GM19397 (cell line): Measurements from ENCODE around the gene HEMGN.

Source experiments
- ATAC-seq: cut with Tn5 transposase; IDR thresholded peaks from one replicate; pipeline ENCODE4 v1.9.1; 2021; ENCODE audit warnings: mild to moderate bottlenecking, moderate library complexity; ENCODE audit not compliant: unreplicated experiment

Gene HEMGN

GRCh38 chr9:97933297-97933998 lies 4.5 kb downstream of the HEMGN start:
- ATAC-seq, result no peak

GRCh38 chr9:97930972-97931371 lies 7.0 kb downstream of the HEMGN start:
- no peak for ATAC-seq

- no peak for ATAC-seq
Observed at GRCh38 chr9:97928986-97929604, 8.9 kb downstream of the HEMGN start.

GRCh38 chr9:97925497-97926334 lies 12.3 kb downstream of the HEMGN start:
- ATAC-seq, result no peak

DNA sequence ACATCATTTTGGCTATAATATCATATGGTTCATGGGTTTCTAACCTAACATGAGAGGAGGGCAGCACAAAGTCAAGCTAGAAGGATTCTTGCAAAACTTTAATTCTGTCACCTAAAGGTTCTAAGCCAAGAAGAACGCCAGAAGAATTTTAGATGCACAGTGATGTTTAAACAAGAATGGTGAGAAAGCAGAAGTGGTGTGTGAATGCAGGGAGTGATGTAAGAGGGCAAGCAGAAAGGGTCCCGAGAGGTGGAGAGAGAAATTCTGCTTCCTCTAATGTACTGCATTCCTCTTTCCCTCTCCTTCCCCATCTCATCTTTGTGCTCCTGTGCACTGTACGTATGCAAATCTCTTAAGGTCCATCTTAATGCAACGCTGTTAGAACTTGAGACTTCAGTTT lies 13.6 kb downstream of the HEMGN start:
- no peak for ATAC-seq

DNA sequence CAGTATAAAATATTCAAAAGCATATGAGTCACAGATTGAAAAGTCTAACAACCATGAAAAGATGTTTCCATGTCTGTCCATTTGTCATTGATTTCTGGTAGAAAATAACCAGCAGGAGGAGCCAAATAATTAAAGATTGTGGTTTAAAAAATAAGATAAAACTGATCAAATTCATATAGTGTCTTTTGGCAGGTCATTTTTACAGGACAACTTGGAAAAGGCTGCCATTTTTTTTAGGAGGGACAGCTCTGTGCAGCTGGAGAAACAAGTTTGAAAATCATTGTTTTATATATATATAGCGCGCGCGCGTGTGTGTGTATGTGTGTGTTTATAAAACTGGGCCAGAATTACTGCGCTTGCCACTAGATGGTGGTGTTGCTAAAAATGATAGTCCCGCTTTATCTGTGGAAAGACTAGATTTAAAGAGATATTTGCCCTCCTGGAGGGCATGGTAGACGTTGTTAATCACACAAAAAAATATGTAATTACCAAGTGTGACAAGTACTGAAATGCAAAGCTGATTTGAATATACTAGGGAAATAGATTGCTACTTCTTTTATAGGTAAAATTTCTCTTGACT lies 14.4 kb downstream of the HEMGN start:
- ATAC-seq, result no peak

DNA sequence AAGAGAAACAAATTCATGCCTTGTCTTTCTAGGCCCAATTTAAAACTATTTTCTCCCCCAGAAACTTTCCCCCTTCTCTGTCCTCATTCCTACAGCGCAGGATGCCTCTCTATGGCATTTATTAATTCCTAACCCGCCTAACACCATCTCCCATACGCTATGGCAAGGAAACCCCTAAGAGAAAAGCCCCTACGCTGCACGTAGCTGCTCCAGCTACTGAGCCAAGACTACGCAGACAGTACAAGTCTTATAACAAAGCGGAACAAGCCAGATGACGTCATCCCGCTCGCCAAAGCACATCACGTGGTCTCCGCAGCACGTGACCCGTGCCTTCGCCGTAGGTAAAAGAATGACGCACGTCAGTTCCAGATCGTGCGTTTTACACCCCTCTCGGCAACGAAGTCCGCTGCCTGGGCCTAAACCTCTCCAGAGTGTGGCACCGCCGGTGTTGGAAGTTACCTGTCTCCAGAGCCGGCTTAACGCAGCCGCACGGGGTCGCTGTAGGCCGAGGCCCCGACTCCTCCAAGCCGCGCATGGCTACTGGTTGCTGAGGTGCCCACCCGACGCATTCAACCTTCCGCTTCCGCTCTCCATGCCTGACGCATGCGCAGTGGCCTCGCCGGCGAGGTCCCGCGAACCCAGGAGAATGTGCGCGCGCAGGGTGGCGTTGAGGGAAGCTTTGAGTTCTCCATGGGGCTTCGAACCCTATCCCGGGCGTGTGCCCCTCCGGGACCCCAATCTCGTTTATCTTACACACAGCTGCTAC lies 15.8 kb downstream of the HEMGN start, which contains the start of gene TRMO:
Gene TRMO, minus strand, starts transcription at position 542 of the 766 bp plus-strand sequence. Its CDS starts 7 bp downstream, at position 535.
- peak; percentile 89 for ATAC-seq

GRCh38 chr9:97919217-97919813 lies 18.7 kb downstream of the HEMGN start:
- no peak for ATAC-seq

DNA sequence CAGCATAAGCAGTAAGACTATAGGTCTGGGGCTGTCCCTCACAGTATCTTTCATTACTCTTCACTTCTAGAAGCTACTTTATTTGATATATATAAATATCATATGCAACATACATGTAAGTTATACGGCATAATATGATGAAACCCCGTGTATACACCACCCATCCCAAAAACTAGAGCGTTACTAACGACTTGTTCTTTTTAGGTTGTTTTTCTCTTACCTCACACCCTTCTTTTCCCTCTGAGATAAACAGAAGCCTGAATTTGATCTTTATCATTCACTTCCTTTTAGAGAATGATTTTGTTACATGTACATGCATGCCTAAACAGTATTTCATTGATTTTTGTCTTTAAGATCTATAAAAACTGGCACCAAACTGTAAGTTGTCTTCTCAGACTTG lies 19.4 kb downstream of the HEMGN start:
- ATAC-seq, result no peak

GRCh38 chr9:97911970-97912369 lies 26.0 kb downstream of the HEMGN start:
- no peak for ATAC-seq

GRCh38 chr9:97911528-97911927 lies 26.4 kb downstream of the HEMGN start:
- no peak for ATAC-seq

GRCh38 chr9:97910357-97910756 lies 27.6 kb downstream of the HEMGN start:
- no peak for ATAC-seq

DNA sequence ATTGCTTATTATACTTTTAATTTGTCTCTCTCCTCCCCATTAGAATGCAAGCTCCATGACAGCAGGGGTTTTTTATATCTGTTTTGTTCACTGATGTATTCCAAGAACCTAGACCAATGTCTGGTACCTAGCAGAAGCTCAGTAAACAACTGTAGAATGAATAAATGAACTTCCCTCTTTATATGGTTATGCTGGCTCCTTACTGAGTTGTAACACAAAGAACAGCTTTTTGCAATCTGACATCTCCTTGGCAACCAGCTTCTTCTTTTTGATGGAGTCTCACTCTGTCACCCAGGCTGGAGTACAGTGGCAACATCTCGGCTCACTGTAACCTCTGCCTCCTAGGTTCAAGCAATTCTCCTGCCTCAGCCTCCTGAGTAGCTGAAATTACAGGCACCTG lies 29.3 kb downstream of the HEMGN start:
- ATAC-seq, result no peak

DNA sequence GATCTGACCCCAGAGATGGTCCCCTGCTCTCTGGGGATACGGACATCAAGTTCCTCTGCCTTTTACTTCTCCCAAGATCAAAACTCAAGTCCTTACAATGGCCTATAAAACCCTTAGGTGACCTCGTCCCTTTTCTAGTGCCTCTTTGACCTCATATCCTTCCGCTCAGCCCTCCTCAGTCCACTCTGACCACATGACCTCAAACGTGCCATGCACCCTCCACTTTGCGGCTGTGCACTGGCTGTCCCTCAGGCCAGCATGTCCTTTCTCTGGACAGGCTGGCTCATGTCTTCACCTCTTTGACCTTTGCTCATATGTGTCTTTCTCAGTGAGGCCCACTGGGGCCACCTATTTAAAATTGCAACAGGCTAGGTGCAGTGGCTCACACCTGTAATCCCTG lies 30.3 kb downstream of the HEMGN start:
- no peak for ATAC-seq

- ATAC-seq, result no peak
Observed at GRCh38 chr9:97907046-97907445, 30.9 kb downstream of the HEMGN start.

GRCh38 chr9:97906236-97906831 lies 31.6 kb downstream of the HEMGN start:
- ATAC-seq, result no peak

DNA sequence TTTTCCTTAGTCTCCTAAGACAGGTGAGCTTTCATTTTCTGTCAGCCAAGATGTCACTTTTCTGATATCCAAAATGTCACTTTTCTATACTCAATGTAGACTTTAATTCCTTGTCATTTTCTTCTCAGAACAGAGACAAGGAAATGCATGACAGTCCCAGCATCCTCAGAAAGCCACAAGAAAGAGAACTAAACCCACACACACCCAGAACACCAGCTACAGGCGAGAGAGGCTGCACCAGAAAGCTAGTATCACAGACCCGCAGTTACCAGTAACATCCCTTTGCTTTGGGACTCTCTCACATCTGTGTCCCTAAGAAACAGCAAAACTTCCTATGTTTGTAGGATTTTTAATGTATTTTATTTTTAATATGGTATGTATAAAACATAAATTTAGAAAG lies 32.7 kb downstream of the HEMGN start:
- ATAC-seq, result no peak

GRCh38 chr9:97904725-97905124 lies 33.2 kb downstream of the HEMGN start:
- ATAC-seq, result no peak

- no peak for ATAC-seq
Observed at GRCh38 chr9:97903177-97903576, 34.8 kb downstream of the HEMGN start.
